GM13977 (cell line): ENCODE results near the gene PARD6A.

Experiments used
- DNase-seq: peaks from one replicate; pipeline ENCODE4 v3.0.0; 2012; ENCODE audit warnings: low spot score
- in situ Hi-C: fragments of 300-500 bp; cut with MboI; formaldehyde crosslinking; loops from one replicate; pipeline ENCODE4 v1.12.0; 2022; ENCODE audit warnings: low sequenced_read_pairs, low pct_unique_long_range_greater_than_20kb, mixed read lengths, inconsistent platforms; ENCODE audit not compliant: unreplicated experiment
- TF ChIP-seq, protein P1 (sequence below): IDR thresholded peaks from 2 replicates; pipeline ENCODE4 v1.5.1; 2012; ENCODE audit warnings: mild to moderate bottlenecking, control low read depth; ENCODE audit not compliant: insufficient read depth; ENCODE audit errors: extremely low read depth, missing control alignments

The PARD6A gene

DNA sequence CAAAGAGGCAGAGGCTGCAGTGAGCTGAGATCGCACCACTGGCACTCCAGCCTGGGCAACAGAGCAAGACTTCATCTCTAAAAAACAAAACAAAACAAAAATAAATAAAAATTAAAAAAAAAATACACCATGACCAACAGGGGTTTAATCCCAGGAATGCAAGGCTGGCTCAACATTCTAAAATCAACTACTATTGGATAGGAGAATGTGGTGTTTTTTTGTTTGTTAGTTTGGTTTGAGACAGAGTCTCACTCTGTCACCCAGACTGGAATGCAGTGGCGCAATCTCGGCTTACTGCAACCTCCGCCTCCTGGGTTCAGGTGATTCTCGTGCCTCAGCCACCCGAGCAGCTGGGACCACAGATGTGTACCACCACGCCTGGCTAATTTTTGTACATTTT, 38.5 kb downstream of the PARD6A start:
- no peak for DNase-seq
- in situ Hi-C loops: loop anchor here (25.0 kb wide), 1 partner anchor 363 kb away; no protein-coding TSS in a partner anchor
- TF ChIP-seq, protein P1, sequence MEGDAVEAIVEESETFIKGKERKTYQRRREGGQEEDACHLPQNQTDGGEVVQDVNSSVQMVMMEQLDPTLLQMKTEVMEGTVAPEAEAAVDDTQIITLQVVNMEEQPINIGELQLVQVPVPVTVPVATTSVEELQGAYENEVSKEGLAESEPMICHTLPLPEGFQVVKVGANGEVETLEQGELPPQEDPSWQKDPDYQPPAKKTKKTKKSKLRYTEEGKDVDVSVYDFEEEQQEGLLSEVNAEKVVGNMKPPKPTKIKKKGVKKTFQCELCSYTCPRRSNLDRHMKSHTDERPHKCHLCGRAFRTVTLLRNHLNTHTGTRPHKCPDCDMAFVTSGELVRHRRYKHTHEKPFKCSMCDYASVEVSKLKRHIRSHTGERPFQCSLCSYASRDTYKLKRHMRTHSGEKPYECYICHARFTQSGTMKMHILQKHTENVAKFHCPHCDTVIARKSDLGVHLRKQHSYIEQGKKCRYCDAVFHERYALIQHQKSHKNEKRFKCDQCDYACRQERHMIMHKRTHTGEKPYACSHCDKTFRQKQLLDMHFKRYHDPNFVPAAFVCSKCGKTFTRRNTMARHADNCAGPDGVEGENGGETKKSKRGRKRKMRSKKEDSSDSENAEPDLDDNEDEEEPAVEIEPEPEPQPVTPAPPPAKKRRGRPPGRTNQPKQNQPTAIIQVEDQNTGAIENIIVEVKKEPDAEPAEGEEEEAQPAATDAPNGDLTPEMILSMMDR: no peak

DNA sequence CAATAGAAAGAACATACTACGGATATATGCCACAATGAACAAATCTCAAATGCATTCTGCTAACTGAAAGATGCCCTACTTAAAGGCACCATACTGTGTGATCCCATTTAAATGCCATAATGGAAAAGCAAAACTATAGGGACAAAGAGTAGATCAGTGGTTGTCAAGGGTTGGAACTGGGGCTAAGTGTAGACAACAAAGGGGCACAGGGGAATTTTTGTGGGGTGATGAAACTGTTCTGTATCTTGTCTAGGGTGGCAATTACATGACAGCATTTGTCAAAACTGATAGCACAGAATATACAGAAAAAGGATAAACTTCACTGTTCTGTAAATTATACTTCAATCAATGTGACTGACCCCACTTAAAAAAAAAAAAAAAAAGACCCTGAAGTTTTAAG, 40.7 kb downstream of the PARD6A start:
- no peak for DNase-seq

DNA sequence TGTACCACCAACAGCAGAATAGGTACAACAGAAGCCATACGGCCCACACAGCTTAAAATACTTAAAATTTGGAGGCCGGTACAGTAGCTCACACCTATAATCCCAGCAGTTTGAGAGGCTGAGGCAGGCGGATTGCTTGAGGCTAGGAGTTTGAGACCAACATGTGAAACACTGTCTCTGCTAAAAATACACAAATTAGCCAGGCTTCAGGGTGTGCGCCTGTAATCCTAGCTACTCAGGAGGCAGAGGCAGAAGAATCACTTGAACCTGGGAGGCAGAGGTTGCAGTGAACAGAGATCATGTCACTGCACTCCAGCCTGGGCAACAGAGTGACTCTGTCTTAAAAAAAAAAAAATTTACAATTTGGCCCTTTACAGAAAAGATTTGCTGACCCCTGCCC, 41.4 kb downstream of the PARD6A start:
- in situ Hi-C loops: no loop called here
- DNase-seq: no peak
- TF ChIP-seq, protein P1: no peak

More for the DNA sequence above, 40.7 kb downstream of the PARD6A start:
- TF ChIP-seq, protein P1: no peak
- in situ Hi-C loops: no loop called here

DNA sequence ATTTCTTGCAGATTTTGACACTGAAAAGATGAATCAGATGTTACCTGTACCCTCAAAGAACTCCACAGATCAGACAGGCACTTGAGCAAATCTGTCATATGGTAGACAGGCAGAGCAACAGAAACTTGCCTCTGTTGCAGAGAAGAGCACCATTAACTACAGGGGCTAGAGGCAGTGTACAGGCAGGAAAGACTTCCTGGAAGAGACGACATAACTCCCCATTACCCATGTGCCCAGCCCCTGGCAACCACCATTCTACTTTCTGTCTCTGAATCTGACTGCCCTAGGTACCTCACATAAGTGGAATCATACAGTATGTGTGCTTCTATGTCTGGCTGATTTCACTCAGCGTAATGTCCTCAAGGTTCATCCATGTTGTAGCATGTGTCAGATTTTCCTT, 42.9 kb downstream of the PARD6A start:
- TF ChIP-seq, protein P1: no peak
- DNase-seq: no peak
- in situ Hi-C loops: no loop called here

DNA sequence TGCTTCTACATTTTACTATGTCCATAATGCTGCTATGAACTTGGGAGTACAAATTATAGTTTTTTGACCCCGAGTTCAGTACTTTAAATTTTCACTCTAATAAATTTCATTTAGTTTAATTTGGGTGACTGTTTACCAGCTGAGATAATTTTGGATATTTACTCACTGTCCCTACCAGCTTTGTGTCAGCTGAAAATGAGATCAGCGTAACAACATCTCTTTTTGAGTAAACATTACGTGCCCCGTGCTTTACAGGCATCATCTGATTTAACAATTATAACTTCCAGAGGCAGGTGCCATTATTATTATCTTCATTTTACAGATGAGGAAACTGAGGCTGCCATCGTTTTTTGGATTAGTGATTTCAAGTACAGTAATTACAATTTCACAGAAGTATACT, 43.4 kb downstream of the PARD6A start:
- TF ChIP-seq, protein P1: no peak
- in situ Hi-C loops: no loop called here
- DNase-seq: no peak

DNA sequence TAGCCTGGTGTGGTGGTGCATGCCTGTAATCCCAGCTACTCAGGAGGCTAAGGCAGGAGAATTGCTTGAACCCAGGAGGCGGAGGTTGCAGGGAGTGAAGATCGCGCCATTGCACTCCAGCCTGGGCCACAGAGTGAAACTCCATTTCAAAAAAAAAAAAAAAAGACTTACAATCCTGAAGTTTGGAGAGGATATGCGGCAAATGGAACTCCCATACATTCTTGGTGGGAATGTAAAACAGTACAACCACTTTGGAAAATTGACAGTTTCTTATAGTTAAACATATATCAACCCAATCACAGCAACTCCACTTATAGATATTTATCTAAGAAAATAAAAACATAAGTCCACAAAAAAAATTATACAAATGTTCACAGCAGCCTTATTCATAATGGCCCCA, 46.5 kb downstream of the PARD6A start:
- TF ChIP-seq, protein P1: no peak

DNA sequence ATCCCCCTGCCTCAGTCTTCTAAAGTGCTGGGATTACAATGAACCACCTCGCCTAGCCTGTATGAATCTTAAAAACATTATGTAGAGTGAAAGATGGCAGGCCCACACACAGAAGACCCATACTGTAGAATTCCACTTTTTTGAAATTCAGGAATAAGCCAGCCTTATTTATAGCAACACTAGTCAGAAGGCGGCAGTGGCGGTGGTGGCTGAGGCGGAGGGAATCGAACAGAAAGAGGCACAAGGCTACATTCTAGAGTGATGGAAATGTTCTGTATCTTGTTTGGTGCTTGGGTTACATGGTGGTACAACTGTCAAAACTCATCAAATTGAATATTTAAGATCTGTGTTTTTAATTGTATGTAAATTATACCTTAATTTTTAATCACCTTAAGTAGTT, 47.0 kb downstream of the PARD6A start:
- TF ChIP-seq, protein P1: no peak
- DNase-seq: no peak
- in situ Hi-C loops: no loop called here

More for the DNA sequence above, 46.5 kb downstream of the PARD6A start:
- in situ Hi-C loops: no loop called here
- DNase-seq: no peak
